ENCODE measurements around the gene MANBA. TPM values are rescaled to one million over a fixed set of nuclear protein-coding genes. Genes with fewer than 3 reads are reported as not detected.

MANBA gene
- total and polyA plus RNA-seq, 2 of the 13 experiments (the other 11 are each of a cell fraction or from before 2014, with no cell fraction given), result 11.7 to 33.3 TPM

DNA sequence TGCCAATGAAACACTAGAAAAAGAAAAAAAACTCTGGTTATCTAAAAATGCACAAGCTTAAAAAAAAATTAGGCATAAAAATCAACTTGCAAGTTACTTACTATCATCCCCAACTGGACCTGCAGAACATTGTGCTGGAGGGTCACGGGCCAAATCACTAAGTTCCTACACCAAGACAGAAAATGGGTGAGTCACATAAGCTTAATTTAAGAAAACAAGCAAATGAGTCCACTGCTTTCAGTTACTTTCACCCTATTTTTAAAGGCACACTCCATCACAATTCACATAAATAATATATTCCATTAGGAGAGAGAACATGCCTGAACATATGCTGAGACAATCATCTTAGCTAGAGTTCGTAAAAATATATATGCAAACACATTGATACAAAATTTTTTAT, 48.9 kb upstream of the MANBA start:
- Histone ChIP-seq H4K20me1 (ENCODE audit: insufficient read depth, low read length) (peaks cover 69% of the 10 kb centered on the region), H3K36me3 (replicated peaks in 1 of 2; ENCODE audit: control insufficient read depth in 1 of 2, insufficient read depth in 2 of 2, low read length in 2 of 2) (peaks cover 5 to 72% of the 10 kb centered on the region in 2 experiments; a peak in 4 of 5 replicates), H3K27me3 (ENCODE audit: control insufficient read depth in 1 of 2, insufficient read depth in 2 of 2, low read length in 2 of 2) (no peaks in the 10 kb centered on the region), H2AFZ (ENCODE audit: low read length) (no peak overlapping the region), H3K4me3 (replicated peaks in 1 of 3; ENCODE audit: insufficient read depth in 1 of 3, low read depth in 2 of 3, low read length in 3 of 3) (no peak overlapping the region), H3K4me1 (ENCODE audit: insufficient read depth, low read length) (peaks cover 21% of the 10 kb centered on the region), H3K27ac (ENCODE audit: extremely low read length, insufficient read depth, low read length) (no peak overlapping the region), H3K9me3 (ENCODE audit: low read length) (no peaks in the 10 kb centered on the region), H3K4me2 (ENCODE audit: low read depth, low read length) (no peak overlapping the region), H3K9ac (ENCODE audit: insufficient read depth, low read depth, low read length) (no peak overlapping the region), H3K79me2 (ENCODE audit: insufficient read depth, low read length) (peaks cover 98% of the 10 kb centered on the region)
- FAIRE-seq, result no peak
- whole genome bisulfite sequencing (ENCODE audit: low lambda C conversion rate), result 95% methylated on average over 2 of the region's 2 CpGs
- intact Hi-C loops (cut with micrococcal nuclease; ENCODE audit: unreplicated experiment), result no loop called here
- ChIA-PET CTCF (ENCODE audit: low intra/inter-chr PET ratio, low total read pairs) (no interaction called here), POLR2A (interaction anchor here (1.6 kb wide), 1 partner anchor 18 kb away, joined by 9 read pairs; the partner anchor contains the start of gene UBE2D3)
- BruUV-seq (replicated peaks), result no TSS peak
- in situ Hi-C loops (cut with HindIII; ENCODE audit: extremely low pct_ligation_motif_present, low pct_unique_long_range_greater_than_20kb), result no loop called here
- ATAC-seq, result no peak
- DNase-seq (ENCODE audit: low spot score), result no peak
- TF ChIP-seq IRX3 (CRISPR knock-in tag; IDR thresholded peaks at IDR 0.05; ENCODE audit: borderline replicate concordance, low read depth) (no peak), PHB2 (IDR thresholded peaks at IDR 0.05; ENCODE audit: partially characterized antibody) (no peak), ZMAT3 (CRISPR knock-in tag; conservative IDR thresholded peaks at IDR 0.05) (no peak), ZMAT5 (CRISPR knock-in tag; IDR thresholded peaks at IDR 0.05; ENCODE audit: borderline replicate concordance, low read depth) (no peak), MIER3 (CRISPR knock-in tag; IDR thresholded peaks at IDR 0.05; ENCODE audit: borderline replicate concordance) (no peak), ZNF484 (CRISPR knock-in tag; IDR thresholded peaks at IDR 0.05; ENCODE audit: borderline replicate concordance, low read depth) (no peak), CHD4 (IDR thresholded peaks at IDR 0.05; ENCODE audit: borderline replicate concordance, low read length) (no peak), IRF9 (CRISPR knock-in tag; IDR thresholded peaks at IDR 0.05; ENCODE audit: borderline replicate concordance) (no peak)
- TF ChIP-seq, protein P1, sequence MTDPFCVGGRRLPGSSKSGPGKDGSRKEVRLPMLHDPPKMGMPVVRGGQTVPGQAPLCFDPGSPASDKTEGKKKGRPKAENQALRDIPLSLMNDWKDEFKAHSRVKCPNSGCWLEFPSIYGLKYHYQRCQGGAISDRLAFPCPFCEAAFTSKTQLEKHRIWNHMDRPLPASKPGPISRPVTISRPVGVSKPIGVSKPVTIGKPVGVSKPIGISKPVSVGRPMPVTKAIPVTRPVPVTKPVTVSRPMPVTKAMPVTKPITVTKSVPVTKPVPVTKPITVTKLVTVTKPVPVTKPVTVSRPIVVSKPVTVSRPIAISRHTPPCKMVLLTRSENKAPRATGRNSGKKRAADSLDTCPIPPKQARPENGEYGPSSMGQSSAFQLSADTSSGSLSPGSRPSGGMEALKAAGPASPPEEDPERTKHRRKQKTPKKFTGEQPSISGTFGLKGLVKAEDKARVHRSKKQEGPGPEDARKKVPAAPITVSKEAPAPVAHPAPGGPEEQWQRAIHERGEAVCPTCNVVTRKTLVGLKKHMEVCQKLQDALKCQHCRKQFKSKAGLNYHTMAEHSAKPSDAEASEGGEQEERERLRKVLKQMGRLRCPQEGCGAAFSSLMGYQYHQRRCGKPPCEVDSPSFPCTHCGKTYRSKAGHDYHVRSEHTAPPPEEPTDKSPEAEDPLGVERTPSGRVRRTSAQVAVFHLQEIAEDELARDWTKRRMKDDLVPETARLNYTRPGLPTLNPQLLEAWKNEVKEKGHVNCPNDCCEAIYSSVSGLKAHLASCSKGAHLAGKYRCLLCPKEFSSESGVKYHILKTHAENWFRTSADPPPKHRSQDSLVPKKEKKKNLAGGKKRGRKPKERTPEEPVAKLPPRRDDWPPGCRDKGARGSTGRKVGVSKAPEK (CRISPR knock-in tag; IDR thresholded peaks at IDR 0.05; ENCODE audit: borderline replicate concordance), result no peak
